DOHH2 (cell line): ENCODE results near the gene LITAF.

Experiments used
- H3F3A ChIP-seq: fragments of 200-600 bp; sonication (generic), shearing (Covaris generic); 2 replicates; pipeline ENCODE4 v1.6.0; 2016; ENCODE audit warnings: antibody characterized with exemption, mild to moderate bottlenecking; ENCODE audit not compliant: control insufficient read depth, insufficient read depth
- H3K27ac ChIP-seq: fragments of 200-600 bp; sonication (generic); 2 replicates; pipeline ENCODE4 v1.5.1; 2014; ENCODE audit warnings: low read depth, mild to moderate bottlenecking, low read length, moderate library complexity
- H3K27me3 ChIP-seq: fragments of 200-600 bp; sonication (generic); 2 replicates; pipeline ENCODE4 v1.6.1; 2014; ENCODE audit warnings: mild to moderate bottlenecking, low read length, mixed read lengths; ENCODE audit not compliant: control insufficient read depth
- H3K36me3 ChIP-seq: fragments of 200-600 bp; sonication (generic); 2 replicates; pipeline ENCODE4 v1.6.1; 2014; ENCODE audit warnings: mild to moderate bottlenecking, low read length, moderate library complexity, mixed read lengths; ENCODE audit not compliant: control insufficient read depth
- H3K4me1 ChIP-seq: fragments of 200-600 bp; sonication (generic); 2 replicates; pipeline ENCODE4 v1.6.1; 2014; ENCODE audit warnings: mild to moderate bottlenecking, low read length, mixed read lengths; ENCODE audit not compliant: control insufficient read depth
- H3K4me2 ChIP-seq: fragments of 200-600 bp; sonication (generic); 2 replicates; pipeline ENCODE4 v1.6.0; 2014; ENCODE audit warnings: mild to moderate bottlenecking, low read length, moderate library complexity
- H3K4me3 ChIP-seq: fragments of 200-600 bp; sonication (generic); 2 replicates; pipeline ENCODE4 v1.5.1; 2014; ENCODE audit warnings: mild to moderate bottlenecking, low read length, mixed read lengths
- H3K79me2 ChIP-seq: fragments of 200-600 bp; sonication (generic); 2 replicates; pipeline ENCODE4 v1.6.1; 2014; ENCODE audit warnings: mild to moderate bottlenecking, low read length, mixed read lengths; ENCODE audit not compliant: control insufficient read depth
- H3K9me2 ChIP-seq: fragments of 200-600 bp; sonication (generic); replicated peaks from 2 replicates; pipeline ENCODE4 v1.6.1; 2014; ENCODE audit warnings: mild to moderate bottlenecking, low read length, mixed read lengths; ENCODE audit not compliant: control insufficient read depth
- H3K9me3 ChIP-seq: fragments of 200-600 bp; sonication (generic); 2 replicates; pipeline ENCODE4 v1.6.1; 2014; ENCODE audit warnings: antibody characterized with exemption, low read length, mixed read lengths; ENCODE audit not compliant: control insufficient read depth, insufficient read depth
- H4K20me1 ChIP-seq: fragments of 200-600 bp; sonication (generic); 2 replicates; pipeline ENCODE4 v1.6.0; 2014; ENCODE audit warnings: low read depth, mild to moderate bottlenecking, antibody characterized with exemption, low read length, moderate library complexity; ENCODE audit not compliant: control insufficient read depth, insufficient read depth
- EZH2phosphoT487 ChIP-seq: fragments of 200-600 bp; sonication (generic); IDR thresholded peaks from 2 replicates; pipeline ENCODE4 v1.6.1; 2017; ENCODE audit warnings: borderline replicate concordance, mild to moderate bottlenecking, antibody characterized with exemption, low read length, moderate library complexity, mixed read lengths
- TF ChIP-seq, protein P1 (sequence below): fragments of 200-600 bp; sonication (generic); IDR thresholded peaks from one replicate; pipeline ENCODE4 v1.5.1; 2014; ENCODE audit warnings: antibody characterized with exemption, mild to moderate bottlenecking, low read depth, low read length; ENCODE audit not compliant: poor library complexity, severe bottlenecking

The LITAF gene

DNA sequence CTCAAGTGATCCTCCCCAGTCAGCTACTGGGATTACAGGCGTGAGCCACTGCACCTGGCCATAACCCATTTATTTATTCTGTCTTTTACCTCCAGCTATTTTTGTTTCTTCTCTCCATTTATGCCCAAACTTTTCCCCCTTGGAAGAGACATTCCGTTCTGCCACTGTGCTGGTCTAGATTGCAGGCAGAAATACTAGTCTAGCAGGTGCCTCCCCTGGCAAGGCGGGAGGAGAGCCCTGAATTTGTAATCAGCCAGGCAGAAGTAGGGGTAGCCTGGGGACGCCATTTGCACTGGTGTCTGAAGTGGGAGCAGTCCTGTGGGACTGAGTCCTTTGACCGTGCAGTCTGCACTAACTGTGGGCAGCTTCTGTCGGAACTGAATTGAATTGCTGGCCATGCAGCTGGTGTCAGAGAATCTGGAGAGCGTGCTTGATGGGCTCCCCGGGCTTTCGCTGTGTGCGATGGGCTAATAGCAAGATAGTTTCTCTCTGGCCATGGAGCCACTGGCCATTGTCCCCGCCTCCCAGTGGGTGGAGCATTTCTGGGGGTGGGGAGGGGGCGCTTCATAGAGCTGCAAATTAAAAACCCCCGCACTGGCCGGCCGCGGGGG is 31.5 kb upstream of the LITAF start:
- Histone ChIP-seq H3F3A (peaks cover 45% of the 10 kb centered on the region), H3K4me1 (peaks cover 84% of the 10 kb centered on the region), H3K27me3 (no peaks in the 10 kb centered on the region), H4K20me1 (no peaks in the 10 kb centered on the region), H3K4me2 (peak overlapping the region; percentile 85), H3K36me3 (peaks cover 5% of the 10 kb centered on the region; the same call in 1 of the 2 replicates), H3K27ac (peak overlapping the region; percentile 98), H3K79me2 (no peaks in the 10 kb centered on the region), H3K4me3 (no peak overlapping the region), H3K9me2 (no peaks in the 10 kb centered on the region), H3K9me3 (peaks cover 5% of the 10 kb centered on the region; the same call in 1 of the 2 replicates)
- TF ChIP-seq, protein P1, sequence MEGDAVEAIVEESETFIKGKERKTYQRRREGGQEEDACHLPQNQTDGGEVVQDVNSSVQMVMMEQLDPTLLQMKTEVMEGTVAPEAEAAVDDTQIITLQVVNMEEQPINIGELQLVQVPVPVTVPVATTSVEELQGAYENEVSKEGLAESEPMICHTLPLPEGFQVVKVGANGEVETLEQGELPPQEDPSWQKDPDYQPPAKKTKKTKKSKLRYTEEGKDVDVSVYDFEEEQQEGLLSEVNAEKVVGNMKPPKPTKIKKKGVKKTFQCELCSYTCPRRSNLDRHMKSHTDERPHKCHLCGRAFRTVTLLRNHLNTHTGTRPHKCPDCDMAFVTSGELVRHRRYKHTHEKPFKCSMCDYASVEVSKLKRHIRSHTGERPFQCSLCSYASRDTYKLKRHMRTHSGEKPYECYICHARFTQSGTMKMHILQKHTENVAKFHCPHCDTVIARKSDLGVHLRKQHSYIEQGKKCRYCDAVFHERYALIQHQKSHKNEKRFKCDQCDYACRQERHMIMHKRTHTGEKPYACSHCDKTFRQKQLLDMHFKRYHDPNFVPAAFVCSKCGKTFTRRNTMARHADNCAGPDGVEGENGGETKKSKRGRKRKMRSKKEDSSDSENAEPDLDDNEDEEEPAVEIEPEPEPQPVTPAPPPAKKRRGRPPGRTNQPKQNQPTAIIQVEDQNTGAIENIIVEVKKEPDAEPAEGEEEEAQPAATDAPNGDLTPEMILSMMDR: no peak
- no peak for TF ChIP-seq EZH2phosphoT487

DNA sequence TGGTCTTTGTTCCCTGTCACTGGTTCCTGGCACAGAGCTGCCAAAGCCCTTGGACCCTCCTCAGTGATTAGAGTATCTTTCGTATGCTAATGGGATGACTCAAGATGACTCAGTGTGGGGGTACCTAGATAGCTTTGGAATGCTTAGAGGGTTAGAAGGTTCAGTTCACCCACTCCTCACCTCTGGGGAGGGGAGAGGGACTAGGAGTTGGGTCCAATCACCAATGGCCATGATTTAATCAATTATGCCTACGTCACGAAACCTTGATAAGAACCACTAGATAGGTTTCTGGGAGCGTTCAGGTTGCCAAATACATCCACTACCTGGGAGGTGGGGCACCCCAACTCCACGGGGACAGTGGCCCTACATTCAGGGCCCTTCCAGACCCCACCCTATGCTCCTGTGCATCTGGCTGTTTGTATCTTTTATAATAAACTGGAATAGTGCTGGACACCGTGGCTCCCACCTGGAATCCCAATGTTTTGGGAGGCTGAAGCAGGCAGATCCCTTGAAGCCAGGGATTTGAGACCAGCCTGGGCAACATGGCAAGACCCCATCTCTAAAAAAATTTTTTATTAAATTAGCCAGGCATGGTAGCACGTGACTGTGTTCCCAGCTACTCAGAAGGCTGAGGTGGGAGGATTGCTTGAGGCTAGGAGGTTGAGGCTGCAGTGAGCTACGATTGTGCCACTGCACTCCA is 29.2 kb upstream of the LITAF start:
- no peaks in the 10 kb centered on the region for H3K9me2 ChIP-seq
- TF ChIP-seq EZH2phosphoT487: no peak
- TF ChIP-seq, protein P1: no peak
- peaks cover 5% of the 10 kb centered on the region; the same call in 1 of the 2 replicates for H3K36me3 ChIP-seq
- H3K79me2 ChIP-seq: no peaks in the 10 kb centered on the region
- H3K27ac ChIP-seq: no peak overlapping the region
- peaks cover 30% of the 10 kb centered on the region for H3F3A ChIP-seq
- H3K9me3 ChIP-seq: peaks cover 5% of the 10 kb centered on the region; the same call in 1 of the 2 replicates
- H3K4me3 ChIP-seq: no peak overlapping the region
- H4K20me1 ChIP-seq: no peaks in the 10 kb centered on the region
- H3K4me1 ChIP-seq: peaks cover 85% of the 10 kb centered on the region
- no peaks in the 10 kb centered on the region for H3K27me3 ChIP-seq
- no peak overlapping the region for H3K4me2 ChIP-seq

DNA sequence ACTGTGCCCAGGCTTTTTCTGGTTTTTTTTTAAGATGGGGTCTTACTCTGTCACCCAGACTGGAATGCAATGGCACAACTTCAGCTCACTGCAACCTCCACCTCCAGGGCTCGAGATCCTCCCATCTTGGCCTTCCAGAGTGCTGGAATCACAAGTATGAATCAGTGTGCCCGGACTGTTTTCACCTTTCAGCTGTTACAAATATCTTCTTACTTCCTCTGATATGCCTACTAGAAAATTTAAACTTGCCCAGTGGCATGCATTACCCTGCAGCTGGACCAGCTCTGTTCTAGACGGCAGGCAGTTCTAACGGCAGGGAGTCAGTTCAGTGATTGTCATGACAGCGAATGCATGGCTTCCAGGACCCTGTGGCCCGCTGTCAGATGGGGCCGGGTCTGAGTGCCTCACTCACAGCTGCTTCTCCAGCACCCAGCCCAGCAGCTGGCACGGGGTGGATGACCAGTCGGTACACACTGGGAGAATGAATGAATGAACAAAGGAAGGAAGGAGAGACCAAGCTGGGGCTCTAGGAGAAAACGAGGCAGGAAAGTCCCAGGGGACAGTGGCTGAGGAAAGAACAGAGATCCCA is 28.0 kb upstream of the LITAF start:
- Histone ChIP-seq H3K9me2 (no peaks in the 10 kb centered on the region), H3K9me3 (no peaks in the 10 kb centered on the region), H3K27me3 (no peaks in the 10 kb centered on the region), H3K4me3 (no peak overlapping the region), H4K20me1 (no peaks in the 10 kb centered on the region), H3F3A (peaks cover 18% of the 10 kb centered on the region), H3K79me2 (no peaks in the 10 kb centered on the region), H3K36me3 (no peaks in the 10 kb centered on the region), H3K27ac (no peak overlapping the region), H3K4me1 (peaks cover 85% of the 10 kb centered on the region), H3K4me2 (no peak overlapping the region)
- no peak for TF ChIP-seq EZH2phosphoT487
- TF ChIP-seq, protein P1: no peak
